NK-92 treated with Interleukin-12 subunit alpha and Interleukin-12 subunit beta, amount 100 ng/mL, for 24 hours (cell line): ENCODE results near the gene SLC38A3.
"Not testable (repeated sequence)": the region's sequence is repeated elsewhere in the genome, so short reads cannot be mapped to it uniquely, and the experiment has no call there.

Experiments used
- DNase-seq: peaks from one replicate; lab custom pipeline; 2025; lab: John Stamatoyannopoulos, UW

Gene SLC38A3

DNA sequence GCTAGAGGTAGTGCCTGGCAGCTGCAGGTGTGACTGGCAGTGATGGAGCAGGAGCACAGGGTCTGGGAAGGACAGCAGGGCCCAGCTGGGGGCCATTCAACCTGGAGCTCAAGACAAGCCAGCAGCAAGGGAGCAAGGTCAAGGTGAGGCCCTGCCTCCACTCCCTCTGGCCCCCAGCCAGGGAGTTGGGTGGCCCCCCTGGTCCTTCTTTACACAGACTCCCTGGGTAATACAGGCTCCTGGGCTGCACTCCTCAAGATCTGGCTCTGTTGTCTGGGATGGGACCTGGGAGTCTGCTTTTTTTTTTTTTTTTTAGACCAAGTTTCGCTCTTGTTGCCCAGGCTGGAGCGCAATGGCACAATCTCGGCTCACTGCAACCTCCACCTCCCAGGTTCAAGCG lies 45.4 kb downstream of the SLC38A3 start:
- DNase-seq = no peak

DNA sequence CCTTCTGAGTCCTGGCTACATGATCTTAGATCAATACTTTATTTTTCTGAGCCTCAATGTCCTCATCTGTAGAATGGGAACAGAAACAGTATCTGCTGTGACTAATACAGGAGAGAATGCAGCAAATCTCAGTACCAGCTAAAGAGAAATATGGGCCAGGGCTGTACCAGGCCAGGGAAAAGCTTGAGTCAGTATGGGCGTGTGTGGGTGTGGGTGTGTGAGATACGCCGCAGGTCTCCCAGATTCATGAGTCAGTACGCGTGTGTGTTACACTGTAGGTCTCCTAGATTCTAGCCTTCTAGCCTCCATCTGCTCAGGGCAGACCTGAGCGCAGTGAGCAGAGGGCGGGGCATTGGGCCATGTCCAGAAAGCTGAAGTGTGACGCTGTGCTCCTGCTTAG lies 46.1 kb downstream of the SLC38A3 start:
- no peak for DNase-seq

DNA sequence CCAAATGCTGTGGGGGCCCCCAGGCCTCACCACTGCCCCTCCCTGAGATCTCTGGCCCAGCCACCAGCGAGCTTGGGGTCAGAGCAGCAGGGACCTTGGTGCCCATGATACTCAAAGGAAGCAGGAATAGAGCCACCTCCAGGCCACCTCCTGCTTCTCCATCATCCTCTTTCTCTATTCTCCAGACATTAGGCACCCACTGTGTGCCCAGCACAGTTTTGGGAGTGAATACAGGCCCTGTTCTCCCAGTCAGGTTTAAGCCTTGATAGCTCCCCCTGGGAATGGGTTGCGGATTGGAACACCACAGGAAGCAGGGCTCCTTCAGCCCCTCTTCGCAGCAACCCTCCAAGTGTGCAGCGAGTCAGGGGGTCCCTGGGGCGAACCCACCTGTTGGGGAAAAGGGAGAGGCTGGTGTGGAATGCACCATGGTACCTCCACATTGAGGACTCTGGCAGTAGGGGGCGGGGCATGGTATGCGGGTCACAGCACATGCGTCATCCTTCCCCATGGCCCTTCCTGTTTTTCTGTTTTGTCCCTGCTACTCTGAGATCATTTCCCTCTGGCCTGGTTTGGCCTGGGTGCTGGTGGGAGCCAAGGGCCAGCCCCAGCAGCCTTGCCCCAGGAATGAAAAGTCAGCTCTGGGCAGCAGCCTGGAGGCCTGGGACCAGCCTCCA lies 49.6 kb downstream of the SLC38A3 start:
- DNase-seq = no peak

DNA sequence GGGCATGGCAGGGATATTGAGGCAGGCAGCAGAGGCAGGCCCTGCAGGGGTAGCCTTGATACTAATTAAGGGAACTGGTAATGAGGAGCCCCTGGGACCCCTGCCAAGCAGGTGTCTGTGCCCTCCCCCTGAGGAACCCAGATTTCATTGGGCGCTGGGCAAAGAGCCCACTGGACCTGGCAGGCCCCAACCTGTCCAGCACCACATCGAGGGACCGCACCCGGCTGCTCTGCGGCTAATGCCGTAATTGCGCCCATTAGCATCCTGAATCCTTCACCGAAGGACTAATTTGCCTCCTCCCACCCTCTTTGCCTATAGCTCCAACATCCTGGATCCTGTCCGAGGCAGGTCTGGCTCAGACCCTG lies 50.2 kb downstream of the SLC38A3 start:
- no peak for DNase-seq

DNA sequence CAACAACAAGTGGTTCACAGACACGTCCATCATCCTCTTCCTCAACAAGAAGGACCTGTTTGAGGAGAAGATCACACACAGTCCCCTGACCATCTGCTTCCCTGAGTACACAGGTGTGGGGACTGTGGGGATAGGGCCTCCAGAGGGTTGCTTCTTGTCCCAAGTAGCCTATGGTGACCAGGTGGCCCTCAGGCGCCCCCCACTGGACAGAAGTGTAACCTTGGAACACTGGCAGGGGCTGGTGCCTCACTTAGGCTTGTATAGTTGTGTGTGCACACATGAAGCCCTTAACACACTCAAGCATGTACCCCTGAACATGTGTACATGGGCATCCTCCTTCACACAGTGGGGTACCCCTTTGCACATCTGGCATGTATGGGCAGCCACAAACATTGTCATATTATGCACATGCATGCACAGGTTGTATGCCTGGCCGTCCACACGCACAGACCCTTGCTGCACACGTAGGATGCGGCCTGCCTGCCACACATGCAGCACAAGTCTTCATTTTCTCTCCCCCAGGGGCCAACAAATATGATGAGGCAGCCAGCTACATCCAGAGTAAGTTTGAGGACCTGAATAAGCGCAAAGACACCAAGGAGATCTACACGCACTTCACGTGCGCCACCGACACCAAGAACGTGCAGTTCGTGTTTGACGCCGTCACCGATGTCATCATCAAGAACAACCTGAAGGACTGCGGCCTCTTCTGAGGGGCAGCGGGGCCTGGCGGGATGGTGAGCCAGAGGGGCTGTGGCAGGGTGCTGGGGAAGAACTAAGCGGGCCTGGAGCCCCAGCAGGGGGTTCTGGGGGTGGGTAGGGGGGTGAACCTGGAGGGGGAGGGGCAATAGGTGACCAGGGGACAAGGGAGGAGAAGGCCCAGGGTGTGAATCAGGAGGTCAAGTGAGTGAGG lies 52.2 kb downstream of the SLC38A3 start:
- no peak for DNase-seq

DNA sequence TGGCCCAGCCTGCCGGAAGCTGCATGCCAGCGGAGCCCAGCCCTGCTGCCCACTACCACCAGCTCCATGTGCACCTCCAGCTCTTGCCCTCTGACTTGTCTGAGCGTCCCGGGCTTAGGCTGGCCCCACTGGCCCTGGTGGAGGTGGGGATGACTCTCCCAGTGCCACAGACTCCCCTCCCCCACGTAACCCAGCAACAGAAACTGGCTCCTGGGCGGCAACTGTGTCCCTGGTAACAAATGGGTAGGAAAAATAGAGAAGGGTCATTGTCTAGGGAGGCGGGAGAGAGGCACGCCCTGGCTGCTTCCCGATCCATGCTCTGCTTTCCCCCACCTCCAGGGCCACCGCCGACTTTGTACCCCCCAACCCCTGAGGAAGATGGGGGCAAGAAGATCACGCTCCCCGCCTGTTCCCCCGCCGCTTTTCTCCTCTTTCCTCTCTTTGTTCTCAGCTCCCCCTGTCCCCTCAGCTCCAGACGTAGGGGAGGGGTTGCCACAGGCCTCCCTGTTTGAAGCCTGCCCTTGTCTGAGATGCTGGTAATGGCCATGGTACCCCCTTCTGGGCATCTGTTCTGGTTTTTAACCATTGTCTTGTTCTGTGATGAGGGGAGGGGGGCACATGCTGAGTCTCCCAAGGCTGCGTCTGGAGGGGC lies 53.1 kb downstream of the SLC38A3 start:
- DNase-seq = no peak

DNA sequence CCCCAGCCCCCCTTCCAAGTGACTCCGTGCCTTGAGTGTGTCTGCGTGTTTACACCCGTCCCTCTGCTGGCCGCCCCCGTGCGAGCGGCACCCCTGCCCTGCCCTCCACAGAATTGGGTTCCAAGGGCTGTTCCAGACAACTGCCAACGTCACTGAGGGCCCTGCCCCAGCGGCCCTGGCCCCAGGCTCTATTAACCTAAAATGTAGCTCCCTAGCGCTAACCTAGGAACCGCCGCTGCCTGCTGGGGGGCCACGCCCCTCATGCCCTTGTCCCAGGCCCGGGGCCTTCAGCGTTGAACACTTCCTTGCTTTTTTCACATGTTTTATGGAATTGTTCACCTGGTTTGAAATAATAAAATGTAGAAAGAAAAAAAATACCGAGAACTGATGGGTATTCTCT lies 53.9 kb downstream of the SLC38A3 start:
- no peak for DNase-seq

DNA sequence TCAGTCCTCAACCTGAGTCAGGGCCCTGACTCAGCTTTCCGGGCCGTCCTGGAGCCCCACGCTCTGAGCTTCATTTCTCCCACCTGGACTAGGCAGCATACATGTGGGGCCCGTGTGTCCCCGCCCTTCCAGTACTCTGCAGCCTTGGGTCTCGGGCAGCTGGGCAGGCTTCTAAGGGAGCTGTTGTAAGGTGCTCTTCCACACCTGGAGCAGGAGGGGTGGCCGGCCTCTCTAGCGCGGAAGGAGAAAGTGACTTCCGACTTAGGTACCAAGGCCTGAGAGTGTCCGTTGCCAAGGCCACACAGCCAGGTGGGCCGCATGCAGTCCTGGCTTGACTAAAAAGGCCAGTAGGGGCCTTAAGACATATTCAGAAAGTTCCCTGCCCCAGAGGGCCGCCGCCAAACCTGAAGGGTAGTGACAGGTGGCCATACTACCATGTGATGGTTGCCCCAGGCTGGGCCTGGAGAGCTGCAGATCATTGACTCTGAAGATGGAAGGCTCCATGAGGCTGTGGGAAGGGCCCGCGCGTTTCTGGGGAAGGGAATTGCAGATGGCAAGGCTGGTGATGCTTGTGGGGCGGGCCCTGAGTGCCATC lies 54.5 kb downstream of the SLC38A3 start:
- DNase-seq = no peak

DNA sequence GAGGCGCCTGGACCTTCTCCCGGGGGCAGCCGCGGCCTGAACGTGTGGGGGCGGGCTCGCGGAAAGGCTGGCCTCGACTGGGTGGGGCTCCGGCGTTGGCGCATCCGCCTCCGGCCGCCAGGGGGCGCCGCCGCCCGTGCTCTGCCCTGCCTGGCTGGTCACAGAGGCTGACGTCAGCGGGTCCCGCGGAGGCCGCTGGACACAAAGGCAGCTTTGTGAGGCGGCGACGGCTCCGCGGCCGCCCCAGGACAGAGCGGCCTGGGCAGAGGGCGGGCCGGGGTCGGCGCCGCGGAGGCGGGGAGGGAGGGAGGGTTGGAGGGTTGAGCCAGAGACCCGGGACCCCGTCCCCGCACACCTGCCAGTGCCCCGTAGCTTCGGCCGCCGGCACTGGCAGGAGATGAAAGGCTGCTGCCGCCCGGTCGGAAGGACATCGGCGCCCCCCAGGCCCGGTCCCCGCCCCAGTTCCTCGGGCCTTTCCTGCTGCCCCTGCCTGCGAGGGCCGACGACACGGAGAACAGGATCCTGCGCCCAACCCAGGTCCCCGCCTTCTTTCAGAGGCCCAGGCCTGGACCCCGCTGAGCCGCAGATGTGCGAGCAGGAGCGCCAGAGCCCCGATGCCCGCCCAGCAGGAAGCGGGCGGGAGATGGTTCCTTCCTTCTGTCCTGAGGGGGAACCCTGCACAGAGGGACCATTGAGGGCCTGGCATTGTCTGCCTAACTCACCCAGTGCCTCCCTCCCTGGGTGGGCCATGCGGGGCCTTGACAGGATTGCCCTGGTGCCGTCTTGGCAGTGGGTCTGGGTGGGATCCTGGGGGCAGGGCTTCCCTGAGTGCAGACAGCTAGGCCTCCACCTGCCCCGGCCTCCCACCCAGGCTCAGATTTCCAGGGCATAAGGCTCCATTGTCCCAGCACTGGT lies 55.2 kb downstream of the SLC38A3 start:
- peak; percentile 55 for DNase-seq

DNA sequence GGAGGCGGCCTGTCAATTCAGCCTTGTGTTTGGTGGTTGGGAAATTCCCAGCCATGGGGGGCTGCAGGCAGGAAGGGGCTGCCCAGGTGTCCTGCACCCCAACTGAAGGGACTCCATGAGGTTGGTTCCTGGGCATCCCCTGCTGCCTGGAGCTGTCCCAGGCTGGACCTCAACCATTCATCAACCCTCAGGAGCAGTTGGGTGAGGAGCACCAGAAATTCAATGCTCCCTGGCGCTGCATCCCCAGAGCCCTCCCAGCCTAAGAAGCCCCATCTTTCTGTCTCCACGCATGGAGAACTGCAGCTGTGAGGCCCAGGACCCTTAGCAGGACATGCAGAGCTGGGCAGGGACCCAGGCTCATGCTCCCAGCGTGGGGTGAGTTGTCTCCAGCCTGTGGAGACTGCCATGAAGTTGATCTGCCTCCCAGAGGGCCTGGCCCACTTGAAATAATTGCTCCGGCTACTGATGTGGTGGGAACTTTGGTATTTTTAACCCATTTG lies 55.9 kb downstream of the SLC38A3 start:
- DNase-seq = no peak

DNA sequence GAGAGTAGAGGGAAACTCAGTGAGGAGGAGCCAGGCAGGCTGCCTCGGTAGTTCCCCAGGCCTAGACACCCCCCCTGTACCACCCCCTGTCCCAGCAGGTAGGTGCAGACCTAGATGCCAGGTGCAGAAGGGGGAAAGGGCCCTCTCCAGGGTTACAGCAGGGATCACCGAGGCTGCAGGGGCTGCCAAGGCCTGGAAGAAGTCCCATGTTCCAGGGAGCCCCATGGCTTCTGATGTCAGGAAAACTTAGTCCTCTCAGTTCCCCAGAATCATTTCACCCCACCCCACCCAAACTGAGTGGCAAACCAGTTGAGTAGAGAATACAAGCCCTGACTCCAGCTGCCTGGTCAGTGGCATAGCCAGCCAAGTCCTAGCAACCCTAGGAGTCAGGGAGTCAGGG lies 56.4 kb downstream of the SLC38A3 start:
- no peak for DNase-seq

DNA sequence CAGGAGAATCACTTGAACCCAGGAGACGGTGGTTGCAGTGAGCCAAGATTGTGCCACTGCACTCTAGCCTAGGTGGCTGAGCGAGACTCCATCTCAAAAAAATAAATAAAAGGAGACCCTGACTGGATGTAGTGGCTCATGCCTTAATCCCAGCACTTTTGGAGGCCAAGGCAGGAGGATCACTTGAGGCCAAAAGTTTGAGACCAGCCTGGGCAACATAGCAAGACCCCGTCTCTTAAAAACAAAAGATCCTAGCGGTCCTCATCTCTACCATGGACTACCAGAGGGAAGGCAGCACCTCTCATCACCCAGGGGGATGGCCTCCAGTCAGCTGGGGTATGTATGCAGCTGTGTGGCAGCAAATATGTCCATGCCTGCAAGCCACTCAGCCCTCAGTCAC lies 57.1 kb downstream of the SLC38A3 start:
- DNase-seq = not testable (repeated sequence)

DNA sequence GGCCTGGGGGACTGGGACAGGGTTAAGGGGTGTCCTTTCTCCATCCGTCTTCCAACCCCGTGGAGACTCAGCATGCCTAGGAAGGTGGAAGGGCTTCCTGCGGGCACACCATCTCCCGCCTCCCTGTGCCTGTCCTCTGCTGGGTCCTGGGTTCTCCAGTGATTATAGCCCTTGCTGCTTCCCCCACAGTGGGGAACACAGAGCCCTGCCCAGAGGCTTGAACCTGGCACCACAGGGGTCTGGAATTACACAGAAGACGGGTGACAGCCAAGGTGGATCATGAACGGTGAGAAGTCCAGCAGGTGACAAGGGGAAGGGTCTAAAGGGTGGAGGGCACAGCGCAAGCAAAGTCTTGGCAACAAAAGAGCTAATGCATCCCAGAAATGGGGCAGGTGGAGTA lies 57.7 kb downstream of the SLC38A3 start:
- DNase-seq = no peak

DNA sequence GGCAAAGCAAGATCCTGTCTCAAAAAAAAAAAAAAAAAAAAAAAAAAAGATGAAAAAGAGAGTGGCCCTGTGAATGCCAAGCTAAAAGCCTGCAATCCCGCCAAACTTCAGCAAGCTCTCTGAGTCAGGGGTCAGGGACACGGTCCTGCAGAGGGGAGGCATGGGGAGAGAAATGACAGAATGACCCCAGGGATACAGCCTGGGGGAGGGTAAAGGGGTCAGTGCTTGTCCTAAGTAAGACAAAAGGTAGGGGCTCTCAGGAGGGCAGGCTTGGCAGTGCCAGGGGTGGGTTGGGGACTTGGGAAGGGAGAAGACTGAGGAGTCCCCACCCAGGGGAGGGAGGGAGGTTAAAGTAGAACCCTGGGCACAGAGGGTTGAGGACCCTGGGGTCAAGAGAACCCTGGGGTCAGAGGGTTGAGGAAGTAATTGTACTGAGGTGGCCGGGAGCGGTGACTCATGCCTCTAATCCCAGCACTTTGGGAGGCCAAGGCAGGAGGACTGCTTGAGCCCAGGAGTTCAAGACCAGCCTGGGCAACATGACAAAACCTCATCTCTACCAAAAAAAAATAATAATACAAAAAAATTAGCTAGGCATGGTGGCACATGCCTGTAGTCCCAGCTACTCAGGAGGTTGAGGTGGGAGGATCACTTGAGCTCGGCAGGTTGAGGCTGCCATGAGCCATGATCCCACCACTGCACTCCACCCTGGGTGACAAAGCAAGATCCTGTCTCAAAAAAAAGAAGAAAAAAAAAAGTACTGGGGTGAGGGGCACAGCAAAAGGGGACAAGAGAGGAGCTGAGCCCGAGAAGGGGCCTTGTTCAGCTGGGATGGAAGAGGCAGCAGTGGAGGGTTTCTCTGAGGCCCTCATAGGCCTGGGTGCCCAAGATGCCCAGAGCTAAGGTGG lies 58.7 kb downstream of the SLC38A3 start:
- DNase-seq = no peak

DNA sequence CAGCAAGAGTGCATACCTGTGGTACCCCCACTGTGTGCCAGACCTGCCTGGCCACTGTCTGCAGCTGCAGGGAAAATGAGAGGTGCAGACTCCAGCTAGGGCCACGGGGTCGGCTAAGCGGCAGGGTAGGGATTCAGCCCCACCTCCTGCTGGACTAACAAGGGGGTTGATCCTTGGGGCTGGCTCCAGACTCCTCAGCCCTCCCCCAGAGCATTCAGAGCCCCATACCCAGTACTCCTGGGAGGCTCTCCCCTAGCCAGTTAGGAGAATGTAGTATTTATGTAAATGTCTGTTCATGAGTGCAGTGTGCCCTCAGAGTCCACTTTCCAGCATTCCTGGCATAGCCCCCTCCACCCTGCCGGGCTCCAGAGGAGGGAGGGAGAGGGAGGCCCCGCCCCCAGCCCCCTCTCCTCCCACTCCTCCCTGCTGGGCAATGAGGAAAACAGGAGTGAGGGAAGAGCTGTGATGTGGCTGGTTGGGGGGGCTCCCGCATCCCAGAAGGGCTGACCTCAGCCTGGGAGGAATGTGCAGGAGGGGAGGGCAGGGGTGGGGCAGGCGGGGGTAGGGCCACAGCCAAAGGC lies 59.4 kb downstream of the SLC38A3 start:
- DNase-seq = no peak

DNA sequence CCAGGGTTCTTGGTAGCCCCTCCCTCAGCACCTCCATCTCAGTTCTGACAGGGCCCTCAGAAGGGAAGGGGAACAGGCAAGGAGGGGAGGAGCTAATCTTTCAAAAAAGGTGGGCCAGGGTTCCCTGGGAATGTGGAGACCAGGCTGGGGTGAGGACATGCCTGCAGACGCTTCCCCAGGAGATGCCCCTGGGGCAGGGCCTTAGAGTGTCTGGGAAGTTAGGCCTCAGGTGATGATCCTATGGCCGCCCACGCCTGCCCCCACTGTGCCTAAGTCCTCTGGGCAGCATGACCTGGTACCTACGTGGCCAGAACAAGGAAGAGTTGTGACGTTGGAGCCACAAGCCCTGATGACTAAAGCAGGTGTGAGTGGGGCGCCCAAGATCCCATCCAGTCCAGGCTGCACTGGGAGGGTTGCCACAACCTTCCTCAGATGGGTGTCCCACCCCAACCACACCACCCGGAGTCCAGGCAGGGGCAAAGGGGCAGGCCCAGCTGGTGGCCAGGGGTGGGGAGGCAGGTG lies 60.0 kb downstream of the SLC38A3 start:
- no peak for DNase-seq

DNA sequence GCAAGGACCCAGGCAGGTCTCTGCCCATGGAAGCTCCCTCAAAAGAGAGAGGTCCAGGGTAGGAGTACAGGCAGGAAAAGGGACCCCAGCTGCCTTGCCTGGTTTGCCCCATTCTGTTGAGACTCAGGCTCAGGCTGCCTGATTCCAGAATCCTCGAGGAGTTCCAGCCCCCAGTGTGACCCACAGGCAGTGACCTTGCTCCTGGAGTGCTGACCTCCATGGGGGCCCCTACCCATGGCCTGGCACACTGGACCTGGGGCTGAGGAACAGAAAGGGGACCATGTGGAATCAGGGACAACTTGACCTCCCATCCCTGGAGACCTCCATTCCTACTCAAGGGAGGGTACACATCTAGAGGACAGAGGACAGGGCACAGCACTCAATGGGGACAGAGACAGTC lies 60.5 kb downstream of the SLC38A3 start:
- DNase-seq = no peak

DNA sequence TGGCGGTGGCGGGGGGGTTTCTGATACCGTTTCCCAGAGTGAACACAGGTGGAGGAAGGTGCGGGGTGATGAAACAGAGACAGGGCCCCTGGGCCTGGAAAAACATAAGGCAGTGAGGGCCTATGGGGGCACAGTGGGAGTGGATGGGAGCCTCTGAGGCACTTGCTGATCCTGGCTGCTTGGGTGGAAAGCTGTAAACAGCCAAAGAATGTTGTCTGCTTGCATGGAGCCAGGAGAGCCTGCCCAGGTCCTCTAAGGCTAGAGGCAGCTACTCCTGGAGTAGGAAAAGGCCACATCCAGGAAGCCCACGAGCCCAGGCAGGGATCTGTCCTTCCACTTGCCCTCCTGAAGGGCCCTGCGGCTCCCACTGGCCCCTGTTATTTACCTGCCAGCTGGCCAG lies 60.9 kb downstream of the SLC38A3 start:
- no peak for DNase-seq

DNA sequence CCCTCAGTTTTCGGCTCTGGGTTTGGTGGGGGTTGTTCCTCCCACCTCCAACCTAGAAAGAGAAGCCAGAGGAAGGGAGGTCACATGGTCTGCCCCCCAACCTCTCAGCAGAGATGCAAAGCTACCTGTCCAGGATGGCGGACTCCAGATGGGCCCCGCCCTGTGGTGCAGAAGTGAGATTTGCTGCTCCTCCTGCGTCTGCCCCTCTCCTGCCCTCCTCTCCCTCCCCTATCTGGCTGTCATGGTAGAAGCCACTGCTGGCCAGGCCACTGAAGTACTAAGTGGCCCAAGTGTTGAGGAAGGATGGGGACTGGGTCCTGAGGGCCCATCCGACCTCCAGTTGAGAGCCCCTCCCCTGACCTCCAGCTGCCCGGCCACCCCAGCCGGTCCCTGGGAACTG lies 61.8 kb downstream of the SLC38A3 start:
- DNase-seq = no peak
